GM08714 (cell line): ENCODE measurements around the gene PDE11A.

Source experiments
- H3K4me3 ChIP-seq: fragments of 200-500 bp; sonication (Bioruptor generic); 2 replicates; pipeline ENCODE4 v1.5.1; 2014; ENCODE audit warnings: mild to moderate bottlenecking, low read length, inconsistent platforms
- ZNF274 ChIP-seq: IDR thresholded peaks from 2 replicates; pipeline ENCODE4 v1.6.1; 2012; ENCODE audit warnings: mild to moderate bottlenecking, low read depth, low read length

Gene PDE11A

DNA sequence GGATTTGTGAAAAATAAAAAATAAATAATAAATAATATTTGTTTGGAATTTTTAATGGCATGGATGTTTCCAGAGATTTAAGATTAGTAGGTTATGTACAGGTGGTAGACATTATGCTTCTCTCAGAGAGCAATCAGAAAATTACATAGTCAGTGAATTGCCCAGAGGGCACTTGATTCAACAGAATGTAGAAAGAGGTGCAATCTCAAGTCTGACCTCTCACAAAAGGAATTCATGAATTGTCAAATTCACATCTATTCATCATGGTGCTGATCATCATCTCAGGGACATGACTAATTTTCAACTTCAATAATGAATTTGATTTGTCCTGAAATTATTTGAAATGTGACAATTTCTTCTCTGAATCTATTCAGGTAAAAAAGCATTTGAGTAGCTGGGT lies 172.5 kb downstream of the PDE11A start:
- H3K4me3 ChIP-seq: no peak overlapping the region
- TF ChIP-seq ZNF274: no peak

DNA sequence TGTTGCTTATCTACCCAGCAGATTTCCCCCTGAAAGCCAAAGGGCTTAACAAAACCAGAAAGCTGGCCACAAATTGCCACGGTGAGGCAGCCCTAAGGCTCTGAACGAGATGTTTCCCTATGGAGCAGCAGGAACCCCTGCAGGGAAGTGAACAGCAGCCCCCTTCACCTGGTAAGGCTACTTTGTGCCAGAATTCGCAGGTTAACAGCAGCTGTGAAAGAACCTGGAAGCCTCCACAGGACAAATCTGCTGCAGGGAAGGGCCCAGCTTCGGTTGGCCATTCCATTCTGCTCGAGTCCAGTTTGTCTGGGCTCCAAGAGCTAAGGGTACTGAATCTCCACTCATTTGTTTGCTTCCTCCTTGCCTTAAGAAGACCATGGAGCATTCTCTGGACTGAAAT lies 175.3 kb downstream of the PDE11A start:
- no peak for TF ChIP-seq ZNF274

DNA sequence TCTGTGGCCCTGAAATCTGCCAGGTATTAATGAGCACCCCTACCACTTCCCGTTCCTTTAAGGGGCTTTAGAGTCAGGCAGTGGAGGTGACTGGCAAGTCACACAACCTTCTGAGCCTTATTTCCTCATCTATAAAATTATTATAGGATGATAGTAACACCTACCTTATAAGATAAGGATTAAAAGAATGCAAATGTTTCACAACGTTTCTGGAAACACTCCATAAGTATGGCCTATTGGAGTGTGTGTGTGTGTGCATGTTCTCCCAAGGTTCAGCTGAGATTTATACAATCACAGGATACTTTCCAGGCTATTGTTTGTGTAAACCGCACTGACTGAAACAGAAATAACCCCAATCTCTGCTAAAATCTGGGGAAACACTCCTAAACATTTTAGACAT lies 176.0 kb downstream of the PDE11A start:
- no peak for TF ChIP-seq ZNF274
- no peak overlapping the region for H3K4me3 ChIP-seq

More for the DNA sequence above, 175.3 kb downstream of the PDE11A start:
- H3K4me3 ChIP-seq: no peak overlapping the region

DNA sequence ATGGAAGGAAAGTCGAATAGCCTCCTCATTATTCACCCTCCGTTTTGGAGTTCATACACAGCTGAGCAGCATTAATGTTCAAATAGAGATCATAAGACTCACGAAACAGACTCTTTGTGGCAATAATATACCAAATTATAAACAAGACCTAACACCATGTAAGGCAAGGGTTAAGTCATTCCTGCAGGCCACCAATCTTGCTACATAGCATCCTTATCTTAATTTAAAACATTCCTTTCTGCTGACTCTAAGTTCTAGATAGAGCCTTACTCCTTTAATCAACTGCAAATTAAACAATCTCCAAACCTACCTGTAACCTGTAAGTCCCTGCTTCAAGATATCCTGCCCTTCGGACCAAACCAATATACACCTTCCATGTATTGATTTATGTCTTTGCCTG lies 178.0 kb downstream of the PDE11A start:
- no peak for TF ChIP-seq ZNF274
- H3K4me3 ChIP-seq: no peak overlapping the region

DNA sequence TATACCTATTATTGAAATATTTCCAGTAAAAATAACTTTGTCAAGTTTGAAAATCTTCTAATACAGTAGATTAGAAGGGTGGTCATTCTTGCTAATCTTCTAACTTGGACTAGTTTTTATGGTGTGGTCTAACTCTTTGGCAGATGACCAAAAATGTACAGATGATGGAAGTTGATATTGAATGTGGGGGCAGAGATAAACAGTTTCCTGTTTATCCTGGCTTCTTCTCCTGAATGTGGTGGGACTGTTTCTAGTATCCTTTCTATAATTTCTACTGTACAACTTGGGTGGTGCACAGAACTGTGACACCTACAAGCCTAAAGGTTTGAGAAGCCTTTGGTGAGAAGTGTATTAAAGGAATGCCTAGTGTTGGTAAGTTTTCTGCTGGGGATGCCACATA lies 178.7 kb downstream of the PDE11A start:
- H3K4me3 ChIP-seq: no peak overlapping the region
- no peak for TF ChIP-seq ZNF274

DNA sequence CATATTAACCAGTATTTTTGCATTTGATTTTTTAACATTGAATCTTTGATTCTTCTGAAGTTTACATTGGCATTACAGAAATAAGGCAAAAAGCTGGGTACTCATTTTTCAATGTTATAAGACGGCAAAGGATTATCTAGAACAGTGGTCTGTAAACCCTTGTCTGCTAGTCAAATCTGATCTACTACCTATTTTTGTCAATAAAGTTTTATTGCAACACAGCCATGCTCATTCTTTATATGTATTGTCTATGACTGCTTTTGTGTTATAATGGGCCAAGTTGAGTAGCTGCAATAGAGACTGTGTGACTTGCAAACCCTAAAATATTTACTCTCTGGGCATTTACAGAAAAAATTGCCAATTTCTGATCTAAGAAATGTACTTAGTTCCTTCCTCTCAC lies 181.0 kb downstream of the PDE11A start:
- TF ChIP-seq ZNF274: no peak
- no peak overlapping the region for H3K4me3 ChIP-seq

DNA sequence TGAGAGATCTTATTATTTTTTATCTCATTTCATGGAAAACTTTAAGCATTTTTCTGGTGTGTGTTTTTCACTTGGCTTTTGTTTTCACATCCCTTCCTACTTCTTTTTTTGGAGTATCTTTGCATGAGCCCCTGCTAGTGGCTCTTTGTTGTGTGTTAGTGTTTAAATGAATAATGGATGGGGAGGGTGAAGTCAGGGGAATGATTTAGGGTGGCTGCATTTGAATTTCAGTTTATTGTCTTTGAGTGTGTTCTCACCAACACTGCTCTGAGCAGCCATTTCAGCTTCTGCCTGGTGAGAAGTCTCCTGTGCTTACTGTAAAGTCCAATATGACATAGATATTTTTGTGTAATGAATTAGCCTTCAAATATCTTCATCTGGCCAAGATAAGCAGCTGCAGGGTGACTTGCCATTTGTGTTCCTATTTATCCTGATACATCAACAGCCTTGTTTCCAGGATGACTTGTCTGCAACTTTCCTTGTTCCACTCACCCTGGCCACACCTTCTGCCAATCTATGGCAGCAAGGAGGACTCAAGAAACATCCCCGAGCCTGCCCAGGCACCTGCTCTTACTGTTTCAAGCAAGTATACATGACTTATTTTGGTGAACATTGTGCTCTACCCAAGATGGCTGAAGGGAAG lies 182.6 kb downstream of the PDE11A start:
- H3K4me3 ChIP-seq: no peak overlapping the region
- TF ChIP-seq ZNF274: no peak

DNA sequence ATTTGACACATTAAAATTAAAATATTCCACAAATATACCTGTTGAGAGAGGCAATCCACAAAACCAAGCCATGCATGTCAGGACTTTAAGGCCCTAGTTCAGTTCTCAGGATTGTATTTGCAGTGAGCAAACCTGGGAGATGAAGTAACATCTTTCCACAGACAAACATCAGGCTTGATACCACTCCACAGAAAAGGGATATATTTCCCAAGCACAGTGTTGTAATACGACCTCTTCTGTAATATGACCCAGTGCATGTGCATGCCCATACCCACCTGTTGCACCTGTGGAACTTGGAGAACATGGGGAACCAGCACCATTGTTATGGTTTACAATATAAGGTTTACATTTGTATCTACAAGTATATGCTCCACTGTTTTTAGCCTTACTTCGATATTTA lies 184.0 kb downstream of the PDE11A start:
- no peak for TF ChIP-seq ZNF274
- no peak overlapping the region for H3K4me3 ChIP-seq

DNA sequence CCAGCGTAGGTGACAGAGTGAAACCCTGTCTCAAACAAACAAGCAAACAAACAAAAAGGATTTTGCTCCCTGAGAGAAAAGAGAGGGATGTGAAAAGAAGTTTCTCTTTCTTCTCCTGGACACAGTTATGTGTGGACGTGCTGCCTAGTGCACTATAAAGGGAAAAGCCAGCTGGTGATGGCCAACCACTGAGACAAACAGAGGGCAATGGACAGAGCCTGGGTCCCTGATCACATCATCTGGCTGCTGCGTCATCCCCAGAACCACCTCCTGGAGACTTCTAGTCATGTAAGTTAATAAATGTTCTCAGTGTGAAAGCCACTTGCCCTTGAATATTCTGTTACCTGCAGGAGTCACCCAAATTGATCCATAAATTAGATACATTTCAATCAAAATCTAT lies 184.9 kb downstream of the PDE11A start:
- no peak for TF ChIP-seq ZNF274
- H3K4me3 ChIP-seq: no peak overlapping the region

DNA sequence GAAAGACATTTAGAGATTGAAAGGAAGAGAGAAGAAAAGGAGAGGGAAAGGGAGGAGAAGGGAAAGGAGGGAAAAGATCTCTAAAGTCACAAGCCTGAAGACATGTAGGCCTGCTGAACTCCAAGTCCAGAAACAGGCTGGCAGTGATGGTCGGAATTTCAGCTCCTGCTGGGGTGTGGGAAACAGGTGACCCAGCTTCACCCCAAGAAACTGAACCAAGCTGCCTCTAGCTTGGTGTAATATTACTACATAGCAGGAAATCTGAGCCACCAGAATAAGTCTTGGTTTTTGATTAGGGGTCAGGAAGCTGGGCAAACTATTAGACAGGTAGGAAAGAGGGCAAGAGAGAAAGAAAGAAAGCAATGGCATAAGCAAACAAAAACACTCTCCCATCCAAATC lies 185.8 kb downstream of the PDE11A start:
- TF ChIP-seq ZNF274: no peak
- H3K4me3 ChIP-seq: no peak overlapping the region

DNA sequence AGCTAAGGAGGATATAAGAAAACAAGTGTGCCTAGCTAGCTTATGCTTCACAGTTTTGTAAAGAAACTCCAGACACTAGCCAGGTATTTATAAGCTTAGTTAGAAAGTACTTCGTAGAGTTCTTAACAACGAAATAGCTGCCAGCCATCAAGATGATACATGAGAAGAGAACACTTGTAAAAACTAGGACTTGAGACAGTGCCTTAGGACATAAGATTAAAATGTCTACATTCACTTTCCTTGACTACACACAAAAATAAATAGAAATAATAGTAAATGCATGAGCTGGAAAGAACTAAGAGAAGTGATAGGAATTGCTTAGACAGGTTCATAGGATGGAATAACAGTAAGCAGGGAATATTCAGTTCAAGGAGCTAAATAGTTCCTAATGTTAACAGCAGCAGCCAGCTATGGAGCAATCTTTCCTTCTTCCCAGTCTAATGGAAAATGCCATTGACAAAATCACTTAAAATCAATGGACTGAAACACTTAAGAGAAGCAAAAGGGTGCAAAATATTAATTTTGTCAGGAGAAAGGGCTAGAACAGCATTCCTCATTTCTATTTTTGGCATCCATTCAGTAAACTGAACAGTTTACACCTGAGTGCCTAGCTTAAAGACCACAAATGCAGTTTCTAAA lies 186.6 kb downstream of the PDE11A start:
- TF ChIP-seq ZNF274: no peak

DNA sequence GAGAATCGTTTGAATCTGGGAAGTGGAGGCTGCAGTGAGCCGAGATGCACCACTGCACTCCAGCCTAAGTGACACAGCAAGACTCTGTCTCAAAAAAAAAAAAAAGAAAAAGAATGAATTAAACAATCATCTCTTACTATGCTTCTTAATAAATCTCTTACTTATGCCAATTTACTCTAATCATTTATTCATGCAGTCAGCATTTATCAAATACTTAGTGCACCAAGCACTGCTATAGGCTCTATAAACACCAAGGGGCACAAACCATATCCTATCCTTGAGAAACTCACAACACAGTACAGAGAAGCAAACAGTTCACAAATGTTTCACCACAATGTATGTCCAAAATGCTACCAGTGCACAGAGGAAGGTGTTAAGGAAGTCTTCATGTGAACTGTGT lies 189.4 kb downstream of the PDE11A start:
- no peak for TF ChIP-seq ZNF274
- no peak overlapping the region for H3K4me3 ChIP-seq

More for the DNA sequence above, 186.6 kb downstream of the PDE11A start:
- H3K4me3 ChIP-seq: no peak overlapping the region

DNA sequence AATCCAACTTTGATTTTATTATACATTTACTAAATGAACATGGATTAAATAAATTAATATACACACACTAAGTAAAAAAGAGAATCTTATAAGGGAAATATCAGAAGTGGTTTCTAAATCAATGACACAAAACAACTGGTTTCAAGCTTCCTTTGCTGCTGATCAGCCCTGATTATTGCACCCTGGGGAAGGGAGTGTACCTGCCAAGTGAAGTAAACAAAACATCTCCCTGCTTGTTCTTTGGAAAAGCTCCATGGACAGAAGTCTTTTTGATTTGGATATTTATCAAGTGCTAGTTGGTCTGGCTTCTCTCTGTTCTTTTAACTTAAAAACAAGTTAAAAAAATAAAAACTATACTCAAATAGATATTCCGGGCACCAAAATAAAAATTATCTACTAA lies 190.1 kb downstream of the PDE11A start:
- H3K4me3 ChIP-seq: no peak overlapping the region
- TF ChIP-seq ZNF274: no peak

DNA sequence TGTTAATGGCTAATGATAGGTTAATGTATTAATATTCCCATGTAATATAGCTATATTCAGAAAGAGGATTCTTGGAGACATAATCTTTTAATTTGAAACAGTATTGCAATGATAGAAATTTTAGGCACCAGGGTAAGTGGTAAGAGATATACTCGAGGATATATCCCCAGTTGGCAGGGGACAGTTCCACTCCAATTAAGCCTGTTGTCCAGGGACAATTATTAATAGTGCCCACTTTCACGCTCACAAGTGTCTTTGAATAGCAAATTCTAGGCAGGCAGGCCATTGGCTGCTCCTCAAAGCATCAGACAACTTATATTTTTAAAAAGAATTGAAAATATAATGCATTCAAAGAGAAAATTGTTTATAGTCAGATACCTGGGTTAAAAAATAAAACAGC lies 190.7 kb downstream of the PDE11A start:
- TF ChIP-seq ZNF274: no peak
- H3K4me3 ChIP-seq: no peak overlapping the region

DNA sequence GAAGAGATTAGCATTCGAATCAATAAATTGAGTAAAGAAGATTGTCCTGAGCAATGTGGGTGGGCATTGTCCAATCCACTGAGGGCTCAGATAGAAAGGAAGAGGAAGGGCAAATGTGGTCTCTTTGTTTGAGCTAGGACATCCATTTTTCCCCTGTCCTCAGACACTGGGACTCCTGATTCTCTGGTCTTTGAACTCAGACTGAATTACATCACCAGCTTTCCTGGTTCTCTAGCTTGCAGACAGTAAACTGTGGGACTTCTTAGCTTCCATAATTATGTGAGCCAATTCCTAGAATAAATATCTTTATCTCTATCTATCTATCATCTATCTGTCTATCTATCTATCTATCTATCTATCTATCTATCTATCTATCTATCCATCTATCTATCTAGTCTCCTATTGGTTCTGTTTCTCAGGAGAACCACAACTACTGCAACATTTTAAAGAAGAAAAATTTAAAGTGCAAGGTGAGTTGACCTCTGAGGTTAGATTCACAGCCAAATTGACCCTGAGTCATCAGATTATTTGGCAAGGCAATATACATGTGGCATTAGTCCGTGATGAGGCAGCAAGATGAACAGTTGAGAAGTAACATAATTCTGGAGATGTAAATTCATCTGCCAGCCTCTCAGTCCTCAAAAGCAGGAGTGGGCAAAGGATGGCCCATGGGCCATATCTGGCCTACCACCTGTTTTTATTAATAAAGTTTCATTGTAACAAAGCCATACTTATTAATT lies 191.4 kb downstream of the PDE11A start:
- no peak for TF ChIP-seq ZNF274
- no peak overlapping the region for H3K4me3 ChIP-seq
